GM12878 (cell line): ENCODE data around the gene USP47. TPM values are rescaled to one million over a fixed set of nuclear protein-coding genes. Genes with fewer than 3 reads are reported as not detected.

Experiments used
- ATAC-seq: fragments of 200-7000 bp; cut with Tn5 transposase; 3 replicates; pipeline ENCODE4 v1.9.1; 2020; ENCODE audit warnings: mild to moderate bottlenecking, moderate library complexity
- BruUV-seq: library from RNA; stranded (reverse); fragments of 400-500 nt; replicated peaks from 2 replicates; lab custom pipeline; 2021; lab: Mats Ljungman, UMichigan
- CTCF ChIA-PET: fragments of 300-600 bp; sonication (Branson Sonifier 250); formaldehyde crosslinking; extraction: SDS; loops from one replicate; lab custom pipeline; 2021; ENCODE audit warnings: inconsistent platforms; lab: Yijun Ruan, JAX
- POLR2A ChIA-PET: fragments of 350-600 bp; formaldehyde crosslinking; extraction: SDS; loops from one replicate; lab custom pipeline; 2021; ENCODE audit warnings: inconsistent platforms; lab: Charles Lee
- RAD21 ChIA-PET: fragments of 300-600 bp; sonication (Branson Sonifier 250); formaldehyde crosslinking; loops from one replicate; lab custom pipeline; 2023; ENCODE audit warnings: antibody characterized with exemption; ENCODE audit not compliant: unreplicated experiment; lab: Charles Lee
- SMC1A ChIA-PET: fragments of 300-600 bp; sonication (Branson Sonifier 250); formaldehyde crosslinking; loops from one replicate; lab custom pipeline; 2023; ENCODE audit not compliant: unreplicated experiment, uncharacterized antibody; lab: Charles Lee
- DNase-seq: peaks from one replicate; pipeline ENCODE4 v3.0.0-alpha.2; 2011; ENCODE audit warnings: low read depth, low spot score
- FAIRE-seq: peaks from 3 replicates; lab custom pipeline; 2011; peaks lifted over from hg19 to GRCh38; lab: Jason Lieb, UNC
- H2AFZ ChIP-seq: 2 replicates; pipeline ENCODE4 v1.6.0; 2011; ENCODE audit warnings: low read depth, low read length, control low read depth; ENCODE audit not compliant: control insufficient read depth
- H3K27ac ChIP-seq: 2 replicates; pipeline ENCODE4 v1.5.1; 2011; ENCODE audit warnings: control low read depth; ENCODE audit not compliant: control insufficient read depth, insufficient read depth
- H3K27me3 ChIP-seq, 2 experiments: replicated peaks in 1 of 2; 2 replicates each; pipeline versions ENCODE4 v1.6.0 to v1.6.1; 2011; ENCODE audit warnings: low read length in 1 of 2; ENCODE audit not compliant: control insufficient read depth in 2 of 2, insufficient read depth in 2 of 2
- H3K36me3 ChIP-seq, 2 experiments: 2 replicates each; pipeline ENCODE4 v1.5.1; 2011; ENCODE audit warnings: low read length in 1 of 2; ENCODE audit not compliant: control insufficient read depth in 2 of 2, insufficient read depth in 2 of 2
- H3K4me1 ChIP-seq: 2 replicates; pipeline ENCODE4 v1.6.1; 2011; ENCODE audit warnings: mild to moderate bottlenecking, low read length, moderate library complexity, mixed read lengths; ENCODE audit not compliant: control insufficient read depth, insufficient read depth
- H3K4me2 ChIP-seq: 2 replicates; pipeline ENCODE4 v1.6.0; 2011; ENCODE audit warnings: control low read depth; ENCODE audit not compliant: control insufficient read depth, insufficient read depth
- H3K4me3 ChIP-seq: fragments of 200-600 bp; sonication (generic); 2 replicates; pipeline ENCODE4 v1.5.1; 2016
- H3K79me2 ChIP-seq: 2 replicates; pipeline ENCODE4 v1.6.0; 2011; ENCODE audit warnings: low read length; ENCODE audit not compliant: control insufficient read depth, insufficient read depth
- H3K9ac ChIP-seq: 2 replicates; pipeline ENCODE4 v1.8.0; 2011; ENCODE audit warnings: low read length, control low read depth, mixed read lengths; ENCODE audit not compliant: control insufficient read depth, insufficient read depth
- H3K9me3 ChIP-seq: replicated peaks from 3 replicates; pipeline ENCODE4 v1.5.1; 2011; ENCODE audit warnings: mild to moderate bottlenecking, low read length; ENCODE audit not compliant: control insufficient read depth, insufficient read depth
- H4K20me1 ChIP-seq: 2 replicates; pipeline ENCODE4 v1.6.0; 2011; ENCODE audit not compliant: control insufficient read depth, insufficient read depth
- CTCF ChIP-seq, 3 experiments: IDR thresholded peaks in 2 of 3; conservative IDR thresholded peaks in 1 of 3; 2 replicates each; pipeline ENCODE4 v1.5.1; 2011; ENCODE audit warnings: low read depth in 3 of 3, low read length in 3 of 3, mild to moderate bottlenecking in 3 of 3, control low read depth in 2 of 3, moderate library complexity in 2 of 3, inconsistent platforms in 1 of 3, mixed read lengths in 1 of 3; ENCODE audit not compliant: control insufficient read depth in 2 of 3, insufficient read depth in 1 of 3; ENCODE audit errors: extremely low read depth in 1 of 3
- SMC3 ChIP-seq: IDR thresholded peaks from 2 replicates; pipeline ENCODE4 v1.6.1; 2011; ENCODE audit warnings: low read length, improper control_type of control experiment, borderline replicate concordance
- ZNF592 ChIP-seq: fragments of 450-650 bp; IDR thresholded peaks from 2 replicates; pipeline ENCODE4 v1.6.1; 2017; ENCODE audit warnings: mild to moderate bottlenecking, moderate library complexity
- WGBS: methylation state at CpG from one replicate; pipeline ENCODE4 v1.1.6; 2016; ENCODE audit warnings: low lambda C conversion rate; ENCODE audit not compliant: insufficient replicate concordance, insufficient coverage; ENCODE audit errors: missing lambda C conversion rate; 5-methylcytosine and 5-hydroxymethylcytosine counted together
- in situ Hi-C: fragments of 300-500 bp; cut with MboI; formaldehyde crosslinking; loops from 9 replicates; pipeline ENCODE4 v1.14.3; 2018; ENCODE audit warnings: mixed read lengths
- intact Hi-C: fragments of 100-400 bp; cut with micrococcal nuclease; formaldehyde crosslinking; loops from one replicate; pipeline ENCODE4 v1.14.2; 2022; ENCODE audit not compliant: unreplicated experiment
- polyA plus RNA-seq, 11 experiments: library from polyadenylated mRNA; depleted of rRNA in 4 of 11; unstranded in 6 of 11; stranded (reverse) in 5 of 11; fragments of >200 nt; fragmentation: Nextera tagmentation in 4 of 11; fragmentation: Illumina TruSeq in 1 of 11; extraction: Ambion mirVana in 4 of 11; extraction: Trizol in 1 of 11; gene quantifications; 1 replicate in 1 of 11; 2 replicates in 10 of 11; pipeline versions ENCODE4 v1.2.1 to v1.2.3, GENCODE V29; 2011 to 2016; ENCODE audit warnings: inconsistent platforms in 2 of 11, missing spikeins in 2 of 11, low read depth in 1 of 11
- total RNA-seq, 4 experiments: library from RNA; depleted of rRNA in 3 of 4; stranded (reverse); fragments of >200 nt in 3 of 4; fragmentation: Illumina TruSeq in 1 of 4; extraction: Trizol in 1 of 4; gene quantifications; 2 replicates each; pipeline versions ENCODE4 v1.2.1 to v1.2.3, GENCODE V29; 2013 to 2021

Gene USP47
- total and polyA plus RNA-seq, 10 of the 15 experiments (the other 5 are each of a cell fraction or from before 2014, with no cell fraction given): 13.9 to 54.0 (median 31.6) TPM

- ChIA-PET CTCF (interaction anchor here (0.7 to 2.7 kb wide), 12 partner anchors 9 to 467 kb away, joined by 3 to 13 read pairs (median 4); partner anchors contain the start of gene USP47), POLR2A (no interaction called here)
These were observed 34.7 kb downstream of the USP47 start for GRCh38 chr11:11876458-11876857.

More at GRCh38 chr11:11876458-11876857, 34.7 kb downstream of the USP47 start:
- H3K27ac ChIP-seq: no peak overlapping the region
- H3K27me3 ChIP-seq: no peaks in the 10 kb centered on the region
- SMC1A ChIA-PET: interaction anchor here (0.6 to 1.8 kb wide), 6 partner anchors 13 to 161 kb away, joined by 3 to 7 read pairs (median 3); no protein-coding TSS in a partner anchor
- in situ Hi-C loops (no loop called here), intact Hi-C loops (no loop called here)
- FAIRE-seq: peak; percentile 44
- no peak overlapping the region for H2AFZ ChIP-seq
- 76% methylated on average over 2 of the region's 2 CpGs for WGBS
- peak; percentile 61 for ATAC-seq
- BruUV-seq: no TSS peak
- peak; percentile 3 to 29 (median 23); a peak in 2 of 6 replicates for TF ChIP-seq CTCF (IDR thresholded peaks at IDR 0.05 in 2 of 3, conservative IDR thresholded peaks at IDR 0.05 in 1 of 3; ENCODE audit: control insufficient read depth in 2 of 3, extremely low read depth in 1 of 3, insufficient read depth in 1 of 3, low read depth in 3 of 3, low read length in 3 of 3)
- peak; percentile 21; the same call in 1 of the 2 replicates for TF ChIP-seq SMC3
- no peak for TF ChIP-seq ZNF592
- H3K4me2 ChIP-seq: no peak overlapping the region
- no peak for DNase-seq
- H3K4me1 ChIP-seq: peaks cover 4% of the 10 kb centered on the region; the same call in 1 of the 2 replicates
- peaks cover 6% of the 10 kb centered on the region; the same call in 1 of the 2 replicates for H4K20me1 ChIP-seq
- no peak overlapping the region for H3K4me3 ChIP-seq
- H3K9ac ChIP-seq: no peak overlapping the region
- H3K79me2 ChIP-seq: peaks cover 24% of the 10 kb centered on the region
- no peaks in the 10 kb centered on the region for H3K36me3 ChIP-seq
- H3K9me3 ChIP-seq: no peaks in the 10 kb centered on the region
- RAD21 ChIA-PET: interaction anchor here (1.2 kb wide), 1 partner anchor 20 kb away, joined by 3 read pairs; no protein-coding TSS in a partner anchor
